Measurements from ENCODE around the gene KHDRBS1.
"Not testable (repeated sequence)": the region's sequence is repeated elsewhere in the genome, so short reads cannot be mapped to it uniquely, and the experiment has no call there.

- not testable (repeated sequence) for TF ChIP-seq SUZ12 (IDR thresholded peaks at IDR 0.05); BHLHE40 (IDR thresholded peaks at IDR 0.05; ENCODE audit: borderline replicate concordance); ARNT (IDR thresholded peaks at IDR 0.05); CTBP1 (IDR thresholded peaks at IDR 0.05; ENCODE audit: borderline replicate concordance); ZNF384 (IDR thresholded peaks at IDR 0.05); SP1 (IDR thresholded peaks at IDR 0.05); HDGF (IDR thresholded peaks at IDR 0.05; ENCODE audit: borderline replicate concordance); FOXK2 (IDR thresholded peaks at IDR 0.05); FOXM1 (IDR thresholded peaks at IDR 0.05; ENCODE audit: borderline replicate concordance); TARDBP (IDR thresholded peaks at IDR 0.05); ELF4 (IDR thresholded peaks at IDR 0.05)
Measured at GRCh38 chr1:32002285-32002684, 11.4 kb upstream of the KHDRBS1 start.
